ENCODE data around the gene SNAP47. TPM values are rescaled to one million over a fixed set of nuclear protein-coding genes. Genes with fewer than 3 reads are reported as not detected.

SNAP47 gene
- total RNA-seq, 2 experiments from 2014 or later: 24.1 to 30.5 TPM

GRCh38 chr1:227767401-227768124 lies 32.3 kb downstream of the SNAP47 start:
- DNase-seq: no peak
- H3K36me3 Mint-ChIP-seq: peaks cover 18% of the 10 kb centered on the region
- H3K9me3 Mint-ChIP-seq: no peaks in the 10 kb centered on the region
- H3K27me3 Mint-ChIP-seq: no peaks in the 10 kb centered on the region
- no peak overlapping the region for H3K4me3 Mint-ChIP-seq
- H3K27ac Mint-ChIP-seq: no peak overlapping the region
- H3K4me1 Mint-ChIP-seq: peaks cover 47% of the 10 kb centered on the region

DNA sequence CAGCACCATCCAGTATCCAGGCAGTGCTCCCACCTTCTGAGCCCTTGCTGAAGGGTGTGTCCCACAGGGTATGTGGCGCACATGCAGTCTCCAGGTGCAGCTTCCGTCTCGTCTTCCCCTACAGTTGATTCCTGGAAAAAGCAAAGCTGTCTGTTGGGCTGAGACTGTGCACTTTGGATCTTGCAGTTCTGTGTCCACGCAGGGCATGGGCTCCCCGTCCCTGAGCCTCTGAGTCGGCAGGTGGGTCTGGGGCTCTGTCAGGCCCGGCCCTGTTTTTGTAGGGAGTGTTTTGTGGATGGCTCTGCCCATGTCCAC lies 32.8 kb downstream of the SNAP47 start:
- DNase-seq: no peak
- peaks cover 46% of the 10 kb centered on the region for H3K4me1 Mint-ChIP-seq
- H3K4me3 Mint-ChIP-seq: no peak overlapping the region
- no peaks in the 10 kb centered on the region for H3K27me3 Mint-ChIP-seq
- peaks cover 18% of the 10 kb centered on the region for H3K36me3 Mint-ChIP-seq
- H3K27ac Mint-ChIP-seq: no peak overlapping the region
- no peaks in the 10 kb centered on the region for H3K9me3 Mint-ChIP-seq

DNA sequence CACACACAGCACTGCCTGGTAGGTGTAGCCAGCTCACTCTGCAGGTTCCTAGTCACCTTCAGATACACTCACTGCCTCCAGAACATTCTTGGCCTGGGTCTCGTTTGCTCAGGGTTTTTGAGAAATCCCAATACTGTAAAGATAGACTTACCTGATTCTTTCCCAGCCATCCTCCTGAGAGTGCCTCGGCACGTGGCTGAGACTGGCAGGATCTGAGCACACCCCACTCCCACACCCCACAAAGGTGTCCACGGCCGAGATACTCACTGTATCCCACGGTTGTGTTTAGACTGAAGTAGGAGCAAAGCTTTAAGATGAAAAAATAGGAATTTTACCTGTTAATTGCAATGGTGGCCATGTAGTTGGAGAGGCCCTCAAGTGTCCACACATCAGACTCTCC lies 33.4 kb downstream of the SNAP47 start:
- H3K4me1 Mint-ChIP-seq: peaks cover 48% of the 10 kb centered on the region
- DNase-seq: no peak
- H3K9me3 Mint-ChIP-seq: no peaks in the 10 kb centered on the region
- no peaks in the 10 kb centered on the region for H3K27me3 Mint-ChIP-seq
- H3K4me3 Mint-ChIP-seq: no peak overlapping the region
- no peak overlapping the region for H3K27ac Mint-ChIP-seq
- peaks cover 18% of the 10 kb centered on the region for H3K36me3 Mint-ChIP-seq

GRCh38 chr1:227769047-227769935 lies 34.1 kb downstream of the SNAP47 start:
- H3K4me3 Mint-ChIP-seq: no peak overlapping the region
- no peak for DNase-seq
- H3K27ac Mint-ChIP-seq: no peak overlapping the region
- no peaks in the 10 kb centered on the region for H3K27me3 Mint-ChIP-seq
- peaks cover 49% of the 10 kb centered on the region for H3K4me1 Mint-ChIP-seq
- peaks cover 16% of the 10 kb centered on the region for H3K36me3 Mint-ChIP-seq
- no peaks in the 10 kb centered on the region for H3K9me3 Mint-ChIP-seq

DNA sequence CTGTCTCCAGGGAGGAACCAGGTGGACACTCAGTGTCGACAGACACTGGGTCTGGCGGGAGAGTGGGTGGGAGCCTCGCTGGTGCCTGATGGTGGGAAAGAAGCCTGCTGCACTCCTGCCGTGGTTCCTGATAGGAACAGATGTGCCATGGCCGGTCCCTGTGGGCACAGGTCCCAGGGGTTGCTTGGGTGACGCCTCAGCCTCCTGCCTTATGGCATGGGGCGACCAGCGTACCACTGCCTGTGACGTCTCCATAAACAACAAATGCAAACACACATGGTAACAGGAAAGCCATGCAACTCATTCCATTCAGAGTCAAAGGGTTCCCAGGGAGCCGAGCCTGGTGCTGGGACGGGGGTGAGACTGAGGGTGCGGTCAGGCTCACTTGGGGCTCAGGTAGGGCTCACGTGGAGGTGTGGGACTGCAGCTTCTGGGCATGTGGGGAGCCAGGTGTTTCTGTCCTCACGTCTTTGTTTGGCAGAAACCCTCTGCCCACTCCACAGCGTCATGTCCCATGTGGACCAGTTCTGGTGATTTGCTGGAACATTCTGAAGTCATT lies 34.8 kb downstream of the SNAP47 start:
- no peak overlapping the region for H3K4me3 Mint-ChIP-seq
- H3K9me3 Mint-ChIP-seq: no peaks in the 10 kb centered on the region
- no peak overlapping the region for H3K27ac Mint-ChIP-seq
- DNase-seq: no peak
- H3K27me3 Mint-ChIP-seq: no peaks in the 10 kb centered on the region
- peaks cover 17% of the 10 kb centered on the region for H3K36me3 Mint-ChIP-seq
- H3K4me1 Mint-ChIP-seq: peaks cover 50% of the 10 kb centered on the region

GRCh38 chr1:227770812-227771211 lies 35.6 kb downstream of the SNAP47 start:
- H3K36me3 Mint-ChIP-seq: peaks cover 17% of the 10 kb centered on the region
- H3K27me3 Mint-ChIP-seq: no peaks in the 10 kb centered on the region
- H3K4me1 Mint-ChIP-seq: peaks cover 42% of the 10 kb centered on the region
- no peak overlapping the region for H3K27ac Mint-ChIP-seq
- H3K9me3 Mint-ChIP-seq: no peaks in the 10 kb centered on the region
- no peak overlapping the region for H3K4me3 Mint-ChIP-seq
- no peak for DNase-seq

- H3K36me3 Mint-ChIP-seq: peaks cover 17% of the 10 kb centered on the region
- no peak for DNase-seq
Measured at GRCh38 chr1:227771326-227771725, 36.1 kb downstream of the SNAP47 start.

DNA sequence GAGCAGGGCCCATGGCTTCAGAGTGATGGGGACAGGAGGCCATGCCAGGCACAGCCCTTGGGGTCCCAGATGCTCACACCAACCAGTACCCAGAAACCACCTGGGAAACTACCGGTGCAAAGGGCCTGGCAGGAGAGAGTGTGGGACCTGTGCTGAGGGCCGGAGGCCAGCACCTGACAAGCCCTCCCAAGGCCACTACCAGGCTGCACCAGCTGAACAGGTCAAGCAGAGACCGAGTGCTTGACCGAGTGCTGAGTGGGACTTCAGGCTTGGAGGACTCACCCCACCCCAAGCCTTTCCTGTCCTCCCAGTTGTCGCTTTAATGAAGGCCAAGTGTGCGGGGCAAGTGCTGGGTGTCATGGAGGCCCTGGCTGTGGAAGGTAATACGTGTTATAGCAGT lies 36.5 kb downstream of the SNAP47 start:
- Mint-ChIP-seq H3K4me1 (peaks cover 32% of the 10 kb centered on the region), H3K9me3 (no peaks in the 10 kb centered on the region), H3K36me3 (peaks cover 15% of the 10 kb centered on the region), H3K27me3 (no peaks in the 10 kb centered on the region), H3K4me3 (no peak overlapping the region), H3K27ac (no peak overlapping the region)
- DNase-seq: no peak

More at GRCh38 chr1:227771326-227771725, 36.1 kb downstream of the SNAP47 start:
- no peaks in the 10 kb centered on the region for H3K9me3 Mint-ChIP-seq
- H3K4me1 Mint-ChIP-seq: peaks cover 37% of the 10 kb centered on the region
- H3K4me3 Mint-ChIP-seq: no peak overlapping the region
- no peak overlapping the region for H3K27ac Mint-ChIP-seq
- no peaks in the 10 kb centered on the region for H3K27me3 Mint-ChIP-seq

DNA sequence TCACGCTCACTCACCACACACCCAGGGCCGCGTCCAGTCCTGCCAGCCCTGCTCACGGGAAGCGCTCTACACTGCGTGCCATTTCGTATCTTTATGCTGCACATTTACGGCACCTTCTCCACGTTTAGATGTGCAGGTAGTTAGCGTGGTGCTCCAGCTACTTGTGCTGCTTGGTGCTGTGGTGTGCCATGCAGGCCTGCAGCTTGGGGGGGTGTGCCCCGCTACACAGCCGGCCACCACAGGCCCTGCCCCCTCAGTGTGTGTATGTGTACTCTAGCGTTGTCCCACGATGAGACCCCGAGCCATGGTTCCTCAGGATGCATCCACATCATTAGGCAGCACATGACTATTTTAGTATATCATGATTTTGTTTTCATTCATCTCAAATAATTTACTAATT lies 38.3 kb downstream of the SNAP47 start:
- peaks cover 24% of the 10 kb centered on the region for H3K4me1 Mint-ChIP-seq
- H3K4me3 Mint-ChIP-seq: no peak overlapping the region
- H3K27me3 Mint-ChIP-seq: no peaks in the 10 kb centered on the region
- no peak overlapping the region for H3K27ac Mint-ChIP-seq
- peaks cover 7% of the 10 kb centered on the region for H3K36me3 Mint-ChIP-seq
- no peak for DNase-seq
- H3K9me3 Mint-ChIP-seq: no peaks in the 10 kb centered on the region

GRCh38 chr1:227774051-227774731 lies 39.0 kb downstream of the SNAP47 start:
- H3K36me3 Mint-ChIP-seq: peaks cover 6% of the 10 kb centered on the region
- peaks cover 24% of the 10 kb centered on the region for H3K4me1 Mint-ChIP-seq
- H3K27me3 Mint-ChIP-seq: no peaks in the 10 kb centered on the region
- no peak overlapping the region for H3K4me3 Mint-ChIP-seq
- no peaks in the 10 kb centered on the region for H3K9me3 Mint-ChIP-seq
- DNase-seq: no peak
- no peak overlapping the region for H3K27ac Mint-ChIP-seq

- DNase-seq: no peak
- no peak overlapping the region for H3K4me3 Mint-ChIP-seq
- peaks cover 24% of the 10 kb centered on the region for H3K4me1 Mint-ChIP-seq
- peaks cover 4% of the 10 kb centered on the region for H3K36me3 Mint-ChIP-seq
- no peak overlapping the region for H3K27ac Mint-ChIP-seq
- H3K27me3 Mint-ChIP-seq: no peaks in the 10 kb centered on the region
- no peaks in the 10 kb centered on the region for H3K9me3 Mint-ChIP-seq
Measured at GRCh38 chr1:227774821-227775661, 39.8 kb downstream of the SNAP47 start.

GRCh38 chr1:227775841-227776240 lies 40.6 kb downstream of the SNAP47 start:
- H3K27ac Mint-ChIP-seq: no peak overlapping the region
- no peak for DNase-seq
- peaks cover 4% of the 10 kb centered on the region for H3K36me3 Mint-ChIP-seq
- H3K4me1 Mint-ChIP-seq: peaks cover 24% of the 10 kb centered on the region
- no peaks in the 10 kb centered on the region for H3K27me3 Mint-ChIP-seq
- H3K4me3 Mint-ChIP-seq: no peak overlapping the region
- no peaks in the 10 kb centered on the region for H3K9me3 Mint-ChIP-seq

DNA sequence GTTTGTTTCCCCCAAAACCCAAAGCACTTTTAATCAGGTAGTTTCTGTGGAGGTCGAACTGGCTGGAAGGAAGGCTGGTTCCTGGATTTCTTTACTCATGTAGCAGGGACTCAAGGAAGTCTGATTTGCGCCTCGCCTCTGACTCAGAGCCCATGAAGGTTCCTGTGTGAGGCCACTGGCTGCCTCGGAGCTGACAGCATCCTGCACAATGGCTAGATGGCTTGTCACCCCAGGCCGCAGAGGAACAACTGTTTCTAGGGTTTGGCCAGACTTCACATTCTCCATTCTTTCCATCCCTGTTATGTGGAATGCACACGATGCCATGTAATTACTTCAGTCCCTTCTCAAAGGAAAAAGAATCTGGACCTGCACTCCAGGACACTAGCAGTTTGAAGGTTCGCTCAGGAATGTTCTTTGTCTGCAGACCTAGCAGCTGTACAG lies 41.1 kb downstream of the SNAP47 start:
- H3K36me3 Mint-ChIP-seq: peaks cover 4% of the 10 kb centered on the region
- H3K4me1 Mint-ChIP-seq: peaks cover 24% of the 10 kb centered on the region
- H3K27ac Mint-ChIP-seq: no peak overlapping the region
- no peak overlapping the region for H3K4me3 Mint-ChIP-seq
- H3K9me3 Mint-ChIP-seq: no peaks in the 10 kb centered on the region
- no peak for DNase-seq
- H3K27me3 Mint-ChIP-seq: no peaks in the 10 kb centered on the region

DNA sequence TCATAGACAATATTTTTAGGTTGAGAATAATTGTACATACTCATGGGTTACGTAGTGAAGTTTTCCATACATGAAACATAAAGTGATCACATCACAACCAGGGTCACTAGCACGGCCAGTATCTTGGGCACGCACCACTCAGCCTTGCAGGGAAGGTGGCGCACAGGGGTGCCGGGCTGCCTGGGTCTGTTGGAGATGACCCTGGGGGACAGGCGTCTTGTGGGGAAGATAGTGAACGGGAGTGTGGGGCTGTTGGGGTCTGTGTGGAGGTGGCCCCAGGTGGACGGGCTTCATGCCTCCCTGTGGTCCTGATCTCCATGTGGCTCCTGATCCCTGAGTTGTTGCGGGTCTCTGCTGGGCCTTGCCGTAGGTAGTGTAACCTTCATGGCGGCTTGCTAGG lies 41.9 kb downstream of the SNAP47 start:
- no peak for DNase-seq
- Mint-ChIP-seq H3K4me1 (peaks cover 24% of the 10 kb centered on the region), H3K27me3 (no peaks in the 10 kb centered on the region), H3K36me3 (peaks cover 4% of the 10 kb centered on the region), H3K9me3 (no peaks in the 10 kb centered on the region), H3K27ac (no peak overlapping the region), H3K4me3 (no peak overlapping the region)
